DOHH2 (cell line): ENCODE results near the gene HOXA13.

Experiments used
- H3F3A ChIP-seq: fragments of 200-600 bp; sonication (generic), shearing (Covaris generic); 2 replicates; pipeline ENCODE4 v1.6.0; 2016; ENCODE audit warnings: antibody characterized with exemption, mild to moderate bottlenecking; ENCODE audit not compliant: control insufficient read depth, insufficient read depth
- H3K27ac ChIP-seq: fragments of 200-600 bp; sonication (generic); 2 replicates; pipeline ENCODE4 v1.5.1; 2014; ENCODE audit warnings: low read depth, mild to moderate bottlenecking, low read length, moderate library complexity
- H3K27me3 ChIP-seq: fragments of 200-600 bp; sonication (generic); 2 replicates; pipeline ENCODE4 v1.6.1; 2014; ENCODE audit warnings: mild to moderate bottlenecking, low read length, mixed read lengths; ENCODE audit not compliant: control insufficient read depth
- H3K36me3 ChIP-seq: fragments of 200-600 bp; sonication (generic); 2 replicates; pipeline ENCODE4 v1.6.1; 2014; ENCODE audit warnings: mild to moderate bottlenecking, low read length, moderate library complexity, mixed read lengths; ENCODE audit not compliant: control insufficient read depth
- H3K4me1 ChIP-seq: fragments of 200-600 bp; sonication (generic); 2 replicates; pipeline ENCODE4 v1.6.1; 2014; ENCODE audit warnings: mild to moderate bottlenecking, low read length, mixed read lengths; ENCODE audit not compliant: control insufficient read depth
- H3K4me2 ChIP-seq: fragments of 200-600 bp; sonication (generic); 2 replicates; pipeline ENCODE4 v1.6.0; 2014; ENCODE audit warnings: mild to moderate bottlenecking, low read length, moderate library complexity
- H3K4me3 ChIP-seq: fragments of 200-600 bp; sonication (generic); 2 replicates; pipeline ENCODE4 v1.5.1; 2014; ENCODE audit warnings: mild to moderate bottlenecking, low read length, mixed read lengths
- H3K79me2 ChIP-seq: fragments of 200-600 bp; sonication (generic); 2 replicates; pipeline ENCODE4 v1.6.1; 2014; ENCODE audit warnings: mild to moderate bottlenecking, low read length, mixed read lengths; ENCODE audit not compliant: control insufficient read depth
- H3K9me2 ChIP-seq: fragments of 200-600 bp; sonication (generic); replicated peaks from 2 replicates; pipeline ENCODE4 v1.6.1; 2014; ENCODE audit warnings: mild to moderate bottlenecking, low read length, mixed read lengths; ENCODE audit not compliant: control insufficient read depth
- H3K9me3 ChIP-seq: fragments of 200-600 bp; sonication (generic); 2 replicates; pipeline ENCODE4 v1.6.1; 2014; ENCODE audit warnings: antibody characterized with exemption, low read length, mixed read lengths; ENCODE audit not compliant: control insufficient read depth, insufficient read depth
- H4K20me1 ChIP-seq: fragments of 200-600 bp; sonication (generic); 2 replicates; pipeline ENCODE4 v1.6.0; 2014; ENCODE audit warnings: low read depth, mild to moderate bottlenecking, antibody characterized with exemption, low read length, moderate library complexity; ENCODE audit not compliant: control insufficient read depth, insufficient read depth
- CTCF ChIP-seq: fragments of 200-600 bp; sonication (generic); IDR thresholded peaks from one replicate; pipeline ENCODE4 v1.5.1; 2014; ENCODE audit warnings: antibody characterized with exemption, mild to moderate bottlenecking, low read depth, low read length; ENCODE audit not compliant: poor library complexity, severe bottlenecking
- EZH2phosphoT487 ChIP-seq: fragments of 200-600 bp; sonication (generic); IDR thresholded peaks from 2 replicates; pipeline ENCODE4 v1.6.1; 2017; ENCODE audit warnings: borderline replicate concordance, mild to moderate bottlenecking, antibody characterized with exemption, low read length, moderate library complexity, mixed read lengths

HOXA13 gene

DNA sequence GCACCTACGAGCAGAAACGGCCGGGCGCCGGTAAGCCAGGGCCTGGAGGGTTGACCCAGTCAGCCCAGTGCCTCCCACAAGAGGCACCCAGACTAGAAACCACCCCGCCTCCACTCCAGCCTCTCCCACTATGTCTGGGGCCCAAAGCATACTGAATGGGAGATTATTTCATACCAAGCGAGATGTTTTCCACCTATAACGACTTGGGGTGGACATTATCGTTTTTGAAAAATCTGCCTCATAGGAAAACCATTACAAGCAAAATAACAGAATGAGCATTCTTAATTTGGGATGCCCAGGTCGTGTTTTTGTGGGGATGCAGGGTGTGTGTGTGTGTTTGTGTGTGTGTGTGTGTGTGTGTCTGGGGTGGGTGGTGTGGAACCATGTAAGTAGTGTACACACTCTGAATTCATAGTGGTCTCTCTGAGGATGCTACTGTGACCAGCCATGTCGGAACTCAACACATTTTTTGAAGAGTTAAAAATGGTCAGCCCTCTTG is 53.9 kb downstream of the HOXA13 start:
- Histone ChIP-seq H3K4me1 (peaks cover 36% of the 10 kb centered on the region), H3K9me3 (no peaks in the 10 kb centered on the region), H3K36me3 (no peaks in the 10 kb centered on the region), H3F3A (no peaks in the 10 kb centered on the region), H3K27ac (no peak overlapping the region), H4K20me1 (no peaks in the 10 kb centered on the region), H3K4me2 (no peak overlapping the region), H3K9me2 (no peaks in the 10 kb centered on the region), H3K4me3 (no peak overlapping the region), H3K27me3 (peaks cover 38% of the 10 kb centered on the region), H3K79me2 (no peaks in the 10 kb centered on the region)
- no peak for TF ChIP-seq CTCF
- no peak for TF ChIP-seq EZH2phosphoT487

DNA sequence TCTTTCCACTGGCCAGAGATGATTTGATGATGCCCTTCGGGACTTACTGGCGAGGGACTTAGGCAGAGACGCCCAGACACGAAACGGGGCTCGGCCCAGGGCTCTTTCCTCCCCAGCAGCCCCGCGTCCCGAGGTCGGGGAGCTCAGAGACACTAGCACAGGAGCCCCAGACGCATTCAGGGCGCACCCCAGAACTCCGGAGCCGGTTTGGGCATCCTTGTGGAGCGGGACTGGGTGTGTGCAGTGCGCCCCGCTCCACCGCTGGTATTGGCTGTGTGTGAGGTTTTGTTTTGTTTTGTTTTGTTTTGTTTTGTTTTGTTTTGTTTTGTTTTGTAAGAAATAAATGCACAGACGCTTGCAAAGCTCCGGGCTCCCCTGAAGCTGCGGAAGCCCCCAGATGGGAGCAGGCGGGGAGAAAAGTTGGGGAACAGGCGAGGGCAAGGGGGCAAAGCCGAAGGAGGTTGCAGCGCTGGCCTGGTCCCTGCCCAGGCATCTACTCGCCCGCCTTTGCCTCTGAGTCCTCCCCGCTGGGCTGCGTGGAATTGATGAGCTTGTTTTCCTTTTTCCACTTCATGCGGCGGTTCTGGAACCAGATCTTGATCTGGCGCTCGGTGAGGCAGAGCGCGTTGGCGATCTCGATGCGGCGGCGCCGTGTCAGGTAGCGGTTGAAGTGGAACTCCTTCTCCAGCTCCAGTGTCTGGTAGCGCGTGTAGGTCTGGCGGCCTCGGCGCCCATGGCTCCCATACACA is 54.6 kb downstream of the HOXA13 start:
- peaks cover 38% of the 10 kb centered on the region for H3K27me3 ChIP-seq

GRCh38 chr7:27144781-27145164 is 55.1 kb downstream of the HOXA13 start:
- Histone ChIP-seq H4K20me1 (no peaks in the 10 kb centered on the region), H3F3A (no peaks in the 10 kb centered on the region), H3K9me2 (no peaks in the 10 kb centered on the region), H3K4me2 (no peak overlapping the region; the same call in 1 of the 2 replicates), H3K27ac (no peak overlapping the region), H3K4me3 (no peak overlapping the region), H3K4me1 (peaks cover 30% of the 10 kb centered on the region), H3K36me3 (no peaks in the 10 kb centered on the region), H3K9me3 (no peaks in the 10 kb centered on the region), H3K79me2 (no peaks in the 10 kb centered on the region), H3K27me3 (peaks cover 38% of the 10 kb centered on the region)
- no peak for TF ChIP-seq EZH2phosphoT487
- no peak for TF ChIP-seq CTCF

More for the DNA sequence above, 54.6 kb downstream of the HOXA13 start:
- H3K36me3 ChIP-seq = no peaks in the 10 kb centered on the region
- peaks cover 32% of the 10 kb centered on the region for H3K4me1 ChIP-seq
- no peaks in the 10 kb centered on the region for H3K9me2 ChIP-seq
- no peak for TF ChIP-seq EZH2phosphoT487
- no peak for TF ChIP-seq CTCF
- H3F3A ChIP-seq = no peaks in the 10 kb centered on the region
- no peaks in the 10 kb centered on the region for H4K20me1 ChIP-seq
- H3K4me2 ChIP-seq = no peak overlapping the region; the same call in 1 of the 2 replicates
- no peaks in the 10 kb centered on the region for H3K79me2 ChIP-seq
- no peaks in the 10 kb centered on the region for H3K9me3 ChIP-seq
- no peak overlapping the region for H3K27ac ChIP-seq
- no peak overlapping the region for H3K4me3 ChIP-seq
